HepG2 (cell line): ENCODE measurements around the gene CDK3. TPM values are rescaled to one million over a fixed set of nuclear protein-coding genes. Genes with fewer than 3 reads are reported as not detected.

Source experiments
- ATAC-seq: fragments of 200-7000 bp; cut with Tn5 transposase; 3 replicates; pipeline ENCODE4 v1.9.1; 2020; ENCODE audit warnings: mild to moderate bottlenecking, moderate library complexity
- BruUV-seq: library from RNA; stranded (reverse); fragments of 400-500 nt; replicated peaks from 2 replicates; lab custom pipeline; 2021; lab: Mats Ljungman, UMichigan
- CTCF ChIA-PET: fragments of 300-600 bp; formaldehyde crosslinking; extraction: SDS; loops from one replicate; lab custom pipeline; 2021; ENCODE audit warnings: low total read pairs, inconsistent platforms, low intra/inter-chr PET ratio; lab: Yijun Ruan, JAX
- POLR2A ChIA-PET: fragments of 350-600 bp; sonication (Branson Sonifier 250); formaldehyde crosslinking; loops from one replicate; lab custom pipeline; 2020; ENCODE audit warnings: antibody characterized with exemption, inconsistent platforms; lab: Yijun Ruan, JAX
- DNase-seq: peaks from one replicate; pipeline ENCODE4 v3.0.0-alpha.2; 2015; ENCODE audit warnings: low spot score
- FAIRE-seq: peaks from 3 replicates; lab custom pipeline; 2011; peaks lifted over from hg19 to GRCh38; lab: Jason Lieb, UNC
- H2AFZ ChIP-seq: one replicate; pipeline ENCODE4 v1.6.1; 2011; ENCODE audit warnings: low read length, inconsistent platforms
- H3K27ac ChIP-seq: fragments of 300-600 bp; 3 replicates; pipeline ENCODE4 v1.8.0; 2011; ENCODE audit warnings: mixed run types, mild to moderate bottlenecking, mixed read lengths, low read length, inconsistent platforms; ENCODE audit not compliant: insufficient read depth; ENCODE audit errors: extremely low read length
- H3K27me3 ChIP-seq, 2 experiments: fragments of 200-600 bp in 1 of 2; 2 replicates in 1 of 2; 3 replicates in 1 of 2; pipeline versions ENCODE4 v1.6.0 to v1.8.0; 2011; ENCODE audit warnings: low read length in 2 of 2, mild to moderate bottlenecking in 2 of 2, moderate library complexity in 2 of 2, inconsistent platforms in 1 of 2; ENCODE audit not compliant: insufficient read depth in 2 of 2, control insufficient read depth in 1 of 2
- H3K36me3 ChIP-seq, 2 experiments: fragments of 200-600 bp in 1 of 2; replicated peaks in 1 of 2; 2 replicates in 1 of 2; 3 replicates in 1 of 2; pipeline versions ENCODE4 v1.5.1 to v1.8.0; 2011; ENCODE audit warnings: low read length in 2 of 2, inconsistent platforms in 1 of 2; ENCODE audit not compliant: insufficient read depth in 2 of 2, control insufficient read depth in 1 of 2
- H3K4me1 ChIP-seq: 2 replicates; pipeline ENCODE4 v1.5.1; 2012; ENCODE audit warnings: low read length, inconsistent platforms; ENCODE audit not compliant: insufficient read depth
- H3K4me2 ChIP-seq: 2 replicates; pipeline ENCODE4 v1.6.0; 2011; ENCODE audit warnings: low read depth, low read length, inconsistent platforms
- H3K4me3 ChIP-seq, 3 experiments: fragments of 200-600 bp in 1 of 3; sonication (generic), shearing (Covaris generic) in 1 of 3; replicated peaks in 1 of 3; 2 replicates each; pipeline ENCODE4 v1.5.1; 2011 to 2016; ENCODE audit warnings: low read length in 3 of 3, inconsistent platforms in 2 of 3, low read depth in 2 of 3, mild to moderate bottlenecking in 2 of 3, control low read depth in 1 of 3, mixed read lengths in 1 of 3; ENCODE audit not compliant: insufficient read depth in 1 of 3
- H3K79me2 ChIP-seq: one replicate; pipeline ENCODE4 v1.6.1; 2011; ENCODE audit warnings: low read length, inconsistent platforms; ENCODE audit not compliant: insufficient read depth
- H3K9ac ChIP-seq: 2 replicates; pipeline ENCODE4 v1.6.0; 2011; ENCODE audit warnings: mild to moderate bottlenecking, low read depth, low read length, inconsistent platforms; ENCODE audit not compliant: insufficient read depth
- H3K9me3 ChIP-seq: 2 replicates; pipeline ENCODE4 v1.5.1; 2012; ENCODE audit warnings: mild to moderate bottlenecking, low read length
- H4K20me1 ChIP-seq: 2 replicates; pipeline ENCODE4 v1.6.0; 2011; ENCODE audit warnings: inconsistent platforms, mild to moderate bottlenecking, low read length, moderate library complexity; ENCODE audit not compliant: insufficient read depth
- EED ChIP-seq: sonication (generic); formaldehyde crosslinking; IDR thresholded peaks from 2 replicates; pipeline ENCODE4 v1.5.0; 2020; ENCODE audit warnings: mild to moderate bottlenecking, missing genetic modification reagents
- HIC2 ChIP-seq: sonication (generic); formaldehyde crosslinking; IDR thresholded peaks from 2 replicates; pipeline ENCODE4 v1.9.0; 2022; ENCODE audit warnings: low read depth, missing genetic modification reagents
- HOXA9 ChIP-seq: sonication (generic); formaldehyde crosslinking; IDR thresholded peaks from 2 replicates; pipeline ENCODE4 v1.8.1; 2022; ENCODE audit warnings: missing genetic modification reagents, mild to moderate bottlenecking, moderate library complexity, borderline replicate concordance
- MED8 ChIP-seq: sonication (generic); formaldehyde crosslinking; IDR thresholded peaks from 2 replicates; pipeline ENCODE4 v1.8.1; 2023; ENCODE audit warnings: mild to moderate bottlenecking, missing genetic modification reagents; ENCODE audit not compliant: insufficient replicate concordance
- MIXL1 ChIP-seq: IDR thresholded peaks from 2 replicates; pipeline ENCODE4 v1.6.1; 2016
- PHF5A ChIP-seq: IDR thresholded peaks from one replicate; pipeline ENCODE4 v1.6.1; 2018; ENCODE audit warnings: low read depth, missing genetic modification reagents; ENCODE audit not compliant: unreplicated experiment
- TMF1 ChIP-seq: sonication (generic); formaldehyde crosslinking; IDR thresholded peaks from 2 replicates; pipeline ENCODE4 v1.8.1; 2022; ENCODE audit warnings: low read depth, missing genetic modification reagents
- ZNF383 ChIP-seq: sonication (generic); formaldehyde crosslinking; IDR thresholded peaks from 2 replicates; pipeline ENCODE4 v1.4.0; 2020; ENCODE audit warnings: missing genetic modification reagents, mild to moderate bottlenecking, borderline replicate concordance
- WGBS: methylation state at CpG from one replicate; pipeline ENCODE4 v1.1.6; 2017; ENCODE audit warnings: low lambda C conversion rate; 5-methylcytosine and 5-hydroxymethylcytosine counted together
- in situ Hi-C: cut with HindIII; loops from 2 replicates; pipeline ENCODE4 v1.10.0; 2017; ENCODE audit warnings: low pct_unique_long_range_greater_than_20kb; ENCODE audit not compliant: extremely low pct_ligation_motif_present
- intact Hi-C: fragments of 100-400 bp; cut with micrococcal nuclease; formaldehyde crosslinking; loops from one replicate; pipeline ENCODE4 v1.10.0; 2022; ENCODE audit not compliant: unreplicated experiment
- polyA plus RNA-seq, 8 experiments: library from polyadenylated mRNA; depleted of rRNA in 3 of 8; stranded (reverse) in 7 of 8; unstranded in 1 of 8; fragments of >200 nt; fragmentation: Illumina TruSeq in 4 of 8; extraction: Trizol in 4 of 8; gene quantifications; 2 replicates each; pipeline versions ENCODE4 v1.2.1 to v1.2.3, GENCODE V29; 2011 to 2016; ENCODE audit warnings: low read depth in 4 of 8, missing spikeins in 1 of 8, mixed read lengths in 1 of 8; ENCODE audit not compliant: insufficient read depth in 1 of 8
- total RNA-seq, 5 experiments: library from RNA; depleted of rRNA; stranded (reverse); fragments of >200 nt; fragmentation: Illumina TruSeq; extraction: Trizol; gene quantifications; 2 replicates each; pipeline ENCODE4 v1.2.3, GENCODE V29; 2016; ENCODE audit warnings: low read depth in 1 of 5

Gene CDK3
- total and polyA plus RNA-seq, 2 of the 13 experiments (the other 11 are each of a cell fraction or from before 2014, with no cell fraction given) = 5.8 to 11.4 TPM

GRCh38 chr17:76048025-76048605 is 47.5 kb downstream of the CDK3 start:
- no peak for TF ChIP-seq TMF1 (CRISPR knock-in tag)
- no peak for TF ChIP-seq HIC2 (CRISPR knock-in tag)
- TF ChIP-seq ZNF383 = no peak
- no peak for TF ChIP-seq EED
- TF ChIP-seq PHF5A (CRISPR knock-in tag) = no peak
- TF ChIP-seq HOXA9 (CRISPR knock-in tag) = no peak
- no peak for TF ChIP-seq MED8 (CRISPR knock-in tag)
- TF ChIP-seq MIXL1 (CRISPR knock-in tag) = no peak
- in situ Hi-C loops (no loop called here), intact Hi-C loops (no loop called here)
- Histone ChIP-seq H3K27ac (no peak overlapping the region), H4K20me1 (no peaks in the 10 kb centered on the region), H3K27me3 (no peaks in the 10 kb centered on the region), H3K4me2 (no peak overlapping the region), H3K36me3 (peaks cover 59 to 90% of the 10 kb centered on the region in 2 experiments), H3K4me3 (no peak overlapping the region), H3K9ac (no peak overlapping the region), H2AFZ (no peak overlapping the region), H3K4me1 (no peaks in the 10 kb centered on the region), H3K79me2 (no peaks in the 10 kb centered on the region), H3K9me3 (no peaks in the 10 kb centered on the region)
- POLR2A ChIA-PET = no interaction called here
- BruUV-seq = no TSS peak
- 98% methylated on average over 9 of the region's 9 CpGs for WGBS
- CTCF ChIA-PET = no interaction called here
- no peak for FAIRE-seq
- ATAC-seq = no peak
- DNase-seq = no peak
